Endodermal cell (in vitro differentiated cells): ENCODE measurements around the gene ARHGEF9. TPM values are rescaled to one million over a fixed set of nuclear protein-coding genes. Genes with fewer than 3 reads are reported as not detected.
"Not testable (repeated sequence)": the region's sequence is repeated elsewhere in the genome, so short reads cannot be mapped to it uniquely, and the experiment has no call there.

Experiments
- DNase-seq: peaks from one replicate; pipeline ENCODE4 v3.0.0-alpha.2; 2017
- H3K27ac ChIP-seq: 2 replicates; pipeline ENCODE4 v1.5.1; 2013; ENCODE audit warnings: mild to moderate bottlenecking, low read depth, low read length, moderate library complexity
- H3K27me3 ChIP-seq: 2 replicates; pipeline ENCODE4 v1.6.1; 2013; ENCODE audit warnings: mild to moderate bottlenecking, low read length, moderate library complexity; ENCODE audit not compliant: insufficient read depth, control insufficient read depth, poor library complexity, severe bottlenecking
- H3K36me3 ChIP-seq: 2 replicates; pipeline ENCODE4 v1.7.0; 2013; ENCODE audit warnings: mild to moderate bottlenecking, low read length, moderate library complexity; ENCODE audit not compliant: control insufficient read depth, insufficient read depth
- H3K4me1 ChIP-seq: one replicate; pipeline ENCODE4 v1.7.0; 2013; ENCODE audit warnings: low read length; ENCODE audit not compliant: control insufficient read depth, insufficient read depth
- H3K4me3 ChIP-seq: 2 replicates; pipeline ENCODE4 v1.5.1; 2013; ENCODE audit warnings: mild to moderate bottlenecking, low read length, moderate library complexity
- H3K9ac ChIP-seq: 2 replicates; pipeline ENCODE4 v1.6.1; 2013; ENCODE audit warnings: mild to moderate bottlenecking, low read length, moderate library complexity; ENCODE audit not compliant: poor library complexity, severe bottlenecking; ENCODE audit errors: extremely low read depth
- H3K9me3 ChIP-seq: 2 replicates; pipeline ENCODE4 v1.6.1; 2013; ENCODE audit warnings: mild to moderate bottlenecking, low read length, moderate library complexity; ENCODE audit not compliant: control insufficient read depth
- H3K27ac Mint-ChIP-seq: 2 replicates; pipeline ENCODE4 v1.8.0; 2020; ENCODE audit warnings: mixed read lengths
- H3K27me3 Mint-ChIP-seq: 2 replicates; pipeline ENCODE4 v1.8.0; 2021; ENCODE audit warnings: mild to moderate bottlenecking, mixed read lengths; ENCODE audit not compliant: insufficient read depth
- H3K36me3 Mint-ChIP-seq: 2 replicates; pipeline ENCODE4 v1.8.0; 2020; ENCODE audit warnings: low read depth, mixed read lengths
- H3K4me1 Mint-ChIP-seq: 2 replicates; pipeline ENCODE4 v1.8.0; 2020; ENCODE audit warnings: mixed read lengths
- H3K4me3 Mint-ChIP-seq: 2 replicates; pipeline ENCODE4 v1.8.0; 2020; ENCODE audit warnings: mild to moderate bottlenecking, moderate library complexity, mixed read lengths
- H3K9me3 Mint-ChIP-seq: 2 replicates; pipeline ENCODE4 v1.8.0; 2020; ENCODE audit warnings: mild to moderate bottlenecking, mixed read lengths
- CTCF ChIP-seq: fragments of 200-600 bp; sonication (generic); conservative IDR thresholded peaks from 2 replicates; pipeline ENCODE4 v1.5.0; 2021; ENCODE audit warnings: antibody characterized with exemption, mild to moderate bottlenecking
- WGBS, 2 experiments: methylation state at CpG; one replicate each; pipeline versions ENCODE4 v1.1.5 to v1.1.7; 2013; ENCODE audit warnings: missing lambda C conversion rate in 2 of 2, mixed read lengths in 1 of 2; ENCODE audit not compliant: insufficient coverage in 1 of 2, insufficient read length in 1 of 2; 5-methylcytosine and 5-hydroxymethylcytosine counted together
- total RNA-seq, 2 donors: library from RNA; stranded (reverse); fragmentation: NEBNext Ultra II Directional in 1 of 2; extraction: Animal tissue kit (Norgen Biotek cat#: 25700) in 1 of 2; gene quantifications; 2 replicates in 1 of 2; 3 replicates in 1 of 2; pipeline ENCODE4 v1.2.1, GENCODE V29; 2021

ARHGEF9 gene
- total RNA-seq, 2 donors from 2014 or later: 12.2 to 16.8 TPM

DNA sequence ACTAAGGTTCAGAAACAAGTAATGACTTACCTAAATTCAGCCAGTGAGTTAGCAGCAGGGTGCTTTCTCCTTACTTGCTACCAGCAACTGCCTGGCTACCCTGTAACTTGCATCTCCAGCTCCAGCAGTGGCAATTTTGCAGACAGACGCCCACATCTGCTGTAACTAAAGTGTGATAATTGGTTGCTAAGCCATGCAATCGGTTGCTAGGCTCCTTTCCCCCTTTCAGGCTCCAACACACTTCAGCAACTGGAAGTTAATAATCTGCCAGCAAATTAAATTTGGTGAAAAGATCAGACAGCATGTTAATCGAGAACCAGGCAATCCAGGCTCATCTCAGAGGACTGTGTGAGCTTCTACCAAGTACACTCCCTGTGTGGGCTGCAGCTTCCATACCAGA is 24.2 kb upstream of the ARHGEF9 start:
- no peak overlapping the region for H3K27ac Mint-ChIP-seq
- Histone ChIP-seq H3K9ac (no peak overlapping the region), H3K36me3 (no peaks in the 10 kb centered on the region), H3K27me3 (peaks cover 43% of the 10 kb centered on the region), H3K4me1 (no peaks in the 10 kb centered on the region), H3K4me3 (no peak overlapping the region), H3K27ac (no peak overlapping the region), H3K9me3 (no peaks in the 10 kb centered on the region)
- H3K36me3 Mint-ChIP-seq: no peaks in the 10 kb centered on the region
- peaks cover 38% of the 10 kb centered on the region for H3K27me3 Mint-ChIP-seq
- H3K9me3 Mint-ChIP-seq: peaks cover 32% of the 10 kb centered on the region
- no peak for TF ChIP-seq CTCF
- H3K4me1 Mint-ChIP-seq: no peaks in the 10 kb centered on the region
- WGBS, 2 experiments: 60 to 86% methylated on average over 1 to 3 of the region's 3 CpGs
- DNase-seq: no peak
- no peak overlapping the region for H3K4me3 Mint-ChIP-seq

DNA sequence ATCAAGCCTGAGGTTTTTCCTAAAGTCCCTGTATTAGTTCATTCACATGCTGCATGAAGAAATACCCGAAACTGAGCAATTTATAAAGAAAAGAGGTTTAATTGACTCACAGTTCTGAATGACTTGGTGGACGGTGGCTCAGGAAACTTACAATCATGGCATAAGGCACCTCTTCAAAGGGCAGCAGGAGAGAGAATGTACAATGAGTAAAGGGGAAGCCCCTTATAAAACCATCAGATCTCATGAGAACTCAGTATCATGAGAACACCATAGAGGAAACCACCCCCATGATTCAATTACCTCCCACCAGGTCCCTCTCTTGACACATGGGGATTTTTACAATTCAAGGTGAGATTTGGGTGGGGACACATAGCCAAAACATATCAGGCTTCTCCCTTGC is 10.4 kb upstream of the ARHGEF9 start:
- H3K9me3 Mint-ChIP-seq: peaks cover 48% of the 10 kb centered on the region
- H3K27me3 Mint-ChIP-seq: peaks cover 32% of the 10 kb centered on the region
- H3K36me3 ChIP-seq, H3K36me3 Mint-ChIP-seq, H3K4me3 Mint-ChIP-seq, H3K4me1 Mint-ChIP-seq, DNase-seq, H3K27ac Mint-ChIP-seq, H3K4me1 ChIP-seq, H3K9ac ChIP-seq, H3K9me3 ChIP-seq, H3K4me3 ChIP-seq, H3K27ac ChIP-seq: not testable (repeated sequence)
- peaks cover 18% of the 10 kb centered on the region for H3K27me3 ChIP-seq
- 88 to 100% methylated on average over 1 to 2 of the region's 2 CpGs for WGBS, 2 experiments

GRCh38 chrX:63785708-63786040 is 660 bp upstream of the ARHGEF9 start:
- Histone ChIP-seq H3K4me1 (no peaks in the 10 kb centered on the region), H3K4me3 (peak overlapping the region; percentile 64), H3K36me3 (no peaks in the 10 kb centered on the region), H3K9ac (no peak overlapping the region), H3K27me3 (peaks cover 62% of the 10 kb centered on the region), H3K27ac (no peak overlapping the region), H3K9me3 (no peaks in the 10 kb centered on the region)
- Mint-ChIP-seq H3K27ac (no peak overlapping the region), H3K4me3 (peak overlapping the region; percentile 59), H3K4me1 (no peaks in the 10 kb centered on the region), H3K27me3 (peaks cover 38% of the 10 kb centered on the region), H3K9me3 (peaks cover 39% of the 10 kb centered on the region), H3K36me3 (no peaks in the 10 kb centered on the region)
- TF ChIP-seq CTCF: no peak
- WGBS, 2 experiments: no CpG with 5 or more reads among the region's 4 CpGs
- DNase-seq: no peak

DNA sequence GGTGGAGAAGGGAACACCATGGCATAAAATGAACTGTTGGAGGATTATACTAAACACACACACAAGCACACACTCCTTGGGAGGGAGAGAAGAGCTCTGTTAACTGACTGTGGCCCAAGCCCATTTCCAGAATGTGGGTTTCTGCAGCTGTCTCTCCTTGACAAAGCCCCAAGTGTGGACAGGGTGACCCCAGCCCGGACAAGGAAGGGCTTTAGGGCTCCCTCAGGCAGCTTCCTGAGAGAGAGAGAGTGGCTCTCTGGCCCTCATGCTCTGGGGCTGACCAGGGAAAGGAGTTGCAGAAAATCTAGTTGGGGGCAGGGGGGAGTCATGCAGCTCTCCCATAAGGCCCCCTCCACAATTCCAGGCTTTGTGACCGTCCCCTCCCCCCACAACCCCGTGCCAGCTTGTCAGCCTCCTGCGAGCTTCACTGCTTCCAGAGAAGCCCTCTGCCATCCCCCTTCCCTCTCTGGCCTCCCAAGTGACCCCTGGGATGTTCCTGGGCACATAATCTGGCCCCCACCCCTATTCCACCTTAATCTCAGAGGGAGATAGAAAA is 590 bp downstream of the ARHGEF9 start:
- TF ChIP-seq CTCF: no peak
- Mint-ChIP-seq H3K27me3 (peaks cover 38% of the 10 kb centered on the region), H3K27ac (no peak overlapping the region), H3K4me1 (no peaks in the 10 kb centered on the region), H3K9me3 (peaks cover 49% of the 10 kb centered on the region), H3K36me3 (no peaks in the 10 kb centered on the region), H3K4me3 (peak overlapping the region; percentile 59)
- H3K27ac ChIP-seq: no peak overlapping the region
- H3K4me3 ChIP-seq: peak overlapping the region; percentile 64
- H3K27me3 ChIP-seq: peaks cover 49% of the 10 kb centered on the region
- H3K36me3 ChIP-seq: no peaks in the 10 kb centered on the region
- no peaks in the 10 kb centered on the region for H3K4me1 ChIP-seq
- WGBS, 2 experiments: 32% methylated on average over 4 of the region's 4 CpGs; no CpG with 5 or more reads in 1 of the 2 experiments
- DNase-seq: no peak
- H3K9me3 ChIP-seq: no peaks in the 10 kb centered on the region
- no peak overlapping the region for H3K9ac ChIP-seq
